Activated CD4-positive, CD25-positive, alpha-beta regulatory T cell (primary cell): Measurements from ENCODE around the gene CAVIN1.
"Not testable (repeated sequence)": the region's sequence is repeated elsewhere in the genome, so short reads cannot be mapped to it uniquely, and the experiment has no call there.

Experiments
- DNase-seq, 4 experiments: peaks; one replicate each; lab custom pipeline; 2025; lab: John Stamatoyannopoulos, UW

CAVIN1 gene, protein sequence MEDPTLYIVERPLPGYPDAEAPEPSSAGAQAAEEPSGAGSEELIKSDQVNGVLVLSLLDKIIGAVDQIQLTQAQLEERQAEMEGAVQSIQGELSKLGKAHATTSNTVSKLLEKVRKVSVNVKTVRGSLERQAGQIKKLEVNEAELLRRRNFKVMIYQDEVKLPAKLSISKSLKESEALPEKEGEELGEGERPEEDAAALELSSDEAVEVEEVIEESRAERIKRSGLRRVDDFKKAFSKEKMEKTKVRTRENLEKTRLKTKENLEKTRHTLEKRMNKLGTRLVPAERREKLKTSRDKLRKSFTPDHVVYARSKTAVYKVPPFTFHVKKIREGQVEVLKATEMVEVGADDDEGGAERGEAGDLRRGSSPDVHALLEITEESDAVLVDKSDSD

DNA sequence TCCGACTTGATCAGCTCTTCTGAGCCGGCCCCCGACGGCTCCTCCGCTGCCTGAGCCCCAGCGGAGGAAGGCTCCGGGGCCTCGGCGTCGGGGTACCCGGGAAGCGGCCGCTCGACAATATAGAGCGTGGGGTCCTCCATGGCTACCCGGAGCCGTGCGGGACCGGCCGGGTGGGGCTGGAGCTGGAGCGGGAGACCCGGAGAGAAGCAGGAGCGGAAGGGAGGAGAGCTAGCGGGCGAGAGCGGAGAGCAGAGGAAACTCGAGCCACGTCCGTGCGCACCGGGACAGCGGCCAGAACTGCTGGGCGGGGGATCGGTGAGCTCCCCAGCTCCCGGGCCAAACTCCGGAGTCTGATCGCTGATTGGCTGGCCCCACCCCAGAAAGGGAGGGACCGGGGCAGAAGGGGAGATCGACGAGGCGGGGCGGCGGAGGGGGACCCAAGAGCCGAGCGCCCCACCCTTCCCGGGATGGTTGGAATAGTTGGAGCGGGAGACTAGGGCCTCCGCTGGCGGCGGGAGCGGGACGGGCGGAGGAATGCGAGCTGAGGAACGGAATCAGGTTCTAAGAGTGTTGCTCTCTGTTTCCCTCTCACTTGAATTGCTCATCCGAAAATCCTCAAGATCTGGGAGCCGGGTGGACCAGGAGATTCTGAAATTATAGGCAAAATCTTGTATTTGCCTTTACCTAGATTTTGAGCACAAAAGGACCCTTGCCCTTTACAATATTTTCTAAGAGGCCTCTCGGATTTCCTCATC is at the start of gene CAVIN1:
CAVIN1 (minus strand) TSS at position 299 of the 755 bp plus-strand sequence; CDS start at position 140, 159 bp downstream.
- DNase-seq = no peak

- no peak for DNase-seq
Measured at GRCh38 chr17:42467889-42468288, 44.8 kb upstream of the CAVIN1 start.

GRCh38 chr17:42463976-42464400 is 40.9 kb upstream of the CAVIN1 start:
- DNase-seq = no peak

DNA sequence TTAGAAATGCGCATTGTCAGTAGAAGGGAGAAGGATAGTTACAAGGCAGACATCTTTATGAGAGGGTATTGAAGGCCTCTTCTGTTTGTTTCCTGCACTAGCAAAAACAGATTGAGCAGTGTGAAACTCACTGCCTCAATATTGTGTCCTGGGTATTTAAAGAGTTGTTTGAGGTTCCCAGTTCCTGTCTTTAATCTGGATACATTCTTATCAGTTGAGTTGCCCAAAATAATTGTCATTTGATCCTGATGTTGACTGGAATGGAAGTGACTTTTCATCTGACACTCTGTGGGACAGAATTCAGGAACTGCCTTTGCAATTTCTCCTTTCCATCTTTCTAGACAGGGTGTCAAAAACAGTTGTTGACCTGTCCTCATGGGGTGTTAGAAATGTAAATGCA is 37.3 kb upstream of the CAVIN1 start:
- no peak for DNase-seq

- peak in 1 of 4 experiments; percentile 3 for DNase-seq
Measured at GRCh38 chr17:42459801-42460281, 36.8 kb upstream of the CAVIN1 start.

- no peak for DNase-seq
Measured at GRCh38 chr17:42459256-42459800, 36.3 kb upstream of the CAVIN1 start.

DNA sequence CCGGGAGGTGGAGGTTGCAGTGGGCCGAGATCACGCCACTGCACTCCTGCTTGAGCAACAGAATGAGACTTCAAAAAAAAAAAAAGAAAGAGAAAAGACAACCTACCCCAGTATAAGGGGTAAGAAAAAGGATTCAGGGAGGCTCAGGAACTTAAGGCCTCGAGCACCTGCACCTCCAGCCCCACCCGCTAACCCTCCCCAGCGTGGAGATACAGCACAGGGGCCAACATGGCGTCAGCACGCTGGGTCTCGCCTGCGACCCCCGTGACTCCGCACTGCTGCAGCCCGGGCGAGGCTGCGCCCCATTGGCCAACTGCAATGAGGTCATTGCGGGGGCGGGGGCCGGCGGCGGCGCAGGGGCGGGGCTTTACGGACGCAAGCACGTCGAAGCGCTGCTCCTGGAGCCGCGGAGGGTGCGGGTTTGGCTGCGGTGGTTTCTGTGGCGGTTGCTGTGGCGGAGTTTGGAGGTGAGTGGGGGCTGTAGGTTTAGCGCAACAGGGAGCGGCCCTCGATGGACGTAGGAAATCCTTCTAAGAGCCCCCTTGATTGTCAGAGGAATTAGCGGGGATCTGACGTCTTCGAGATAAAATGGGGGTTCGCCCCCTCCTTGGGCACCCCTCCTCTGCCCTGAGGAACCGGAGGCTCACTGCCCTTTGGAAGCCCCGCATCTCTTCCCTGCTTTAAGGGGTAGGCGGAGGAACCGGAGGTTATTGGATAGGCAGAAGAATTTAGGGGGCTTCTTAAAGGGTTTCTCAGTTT is 35.6 kb upstream of the CAVIN1 start, which contains the start of gene ATP6V0A1:
ATP6V0A1 (plus strand) TSS at position 382 of the 759 bp plus-strand sequence. CDS start 2,017 bp downstream, outside the sequence.
- DNase-seq = peak; percentile 75 to 90 (median 81)

DNA sequence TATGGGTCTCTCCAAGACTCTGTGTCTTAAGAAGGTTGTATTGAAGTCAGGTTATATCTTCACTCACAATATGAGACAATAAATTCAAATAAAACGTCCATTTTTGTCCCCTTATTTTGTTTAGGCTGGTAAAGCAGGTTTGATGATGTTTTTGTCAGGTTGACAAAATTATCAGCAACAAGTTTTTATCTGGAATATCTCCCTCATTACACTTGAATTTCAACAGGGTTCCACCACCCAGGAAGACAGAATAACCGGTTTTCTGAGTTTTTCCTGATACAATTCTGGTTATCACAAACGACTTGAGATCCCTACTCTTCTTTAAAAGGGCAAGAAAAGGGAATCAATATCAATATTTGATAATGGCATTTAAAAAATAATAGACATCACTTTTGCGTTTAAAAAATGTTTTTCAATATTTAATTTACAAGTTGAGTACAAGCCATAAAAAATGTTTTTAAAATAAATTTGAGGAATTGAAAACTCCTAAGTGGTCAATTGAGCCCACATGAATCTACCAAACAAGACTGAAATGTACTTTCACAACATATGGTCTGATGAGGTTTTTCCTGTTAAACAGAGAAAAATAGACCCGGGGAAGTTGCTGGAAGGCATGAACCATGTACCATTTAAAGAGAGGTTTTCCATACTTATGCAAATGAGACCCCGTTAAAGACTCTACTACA is 34.2 kb upstream of the CAVIN1 start:
- DNase-seq = no peak

DNA sequence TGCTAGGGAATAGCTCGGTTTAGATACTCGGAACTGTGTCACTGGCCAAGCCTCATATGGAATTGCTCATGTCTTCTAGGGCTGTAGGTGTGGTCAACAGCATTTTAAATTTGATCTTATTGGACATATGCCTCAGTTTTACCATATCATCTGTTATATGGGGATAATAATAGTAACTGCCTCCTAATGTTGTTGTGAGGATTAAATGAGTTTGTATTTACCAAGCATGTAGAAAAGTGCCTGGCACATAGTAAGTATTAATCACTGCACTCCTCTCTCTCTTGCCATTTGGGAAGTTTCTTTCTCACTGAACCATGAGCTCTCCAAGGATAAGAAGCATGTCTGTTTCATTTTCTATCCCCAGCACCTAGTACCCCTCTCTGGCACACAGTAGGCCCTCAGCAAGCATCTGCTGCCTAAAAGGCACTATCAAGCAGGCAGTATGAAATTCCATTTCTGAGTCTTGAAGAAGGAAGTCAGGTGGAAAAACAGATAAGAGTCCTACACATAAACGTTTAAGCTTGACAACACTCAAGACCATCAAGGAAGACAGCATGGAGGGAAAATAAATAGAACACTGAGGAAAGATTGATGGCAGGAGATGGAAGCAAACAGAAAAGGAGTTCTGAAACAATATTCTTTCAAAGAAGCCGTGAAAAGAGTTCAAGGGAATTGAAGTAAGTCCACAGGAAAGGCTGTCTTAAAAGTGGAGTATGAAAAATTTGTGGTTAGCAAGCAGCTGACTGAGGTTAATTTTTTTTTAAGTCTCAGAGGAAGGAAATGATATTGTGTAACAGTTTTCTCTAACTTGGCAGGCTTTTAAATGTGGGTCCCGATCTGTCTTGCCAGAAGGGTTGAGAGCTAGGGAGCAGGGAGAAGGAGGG is 33.4 kb upstream of the CAVIN1 start:
- no peak for DNase-seq

DNA sequence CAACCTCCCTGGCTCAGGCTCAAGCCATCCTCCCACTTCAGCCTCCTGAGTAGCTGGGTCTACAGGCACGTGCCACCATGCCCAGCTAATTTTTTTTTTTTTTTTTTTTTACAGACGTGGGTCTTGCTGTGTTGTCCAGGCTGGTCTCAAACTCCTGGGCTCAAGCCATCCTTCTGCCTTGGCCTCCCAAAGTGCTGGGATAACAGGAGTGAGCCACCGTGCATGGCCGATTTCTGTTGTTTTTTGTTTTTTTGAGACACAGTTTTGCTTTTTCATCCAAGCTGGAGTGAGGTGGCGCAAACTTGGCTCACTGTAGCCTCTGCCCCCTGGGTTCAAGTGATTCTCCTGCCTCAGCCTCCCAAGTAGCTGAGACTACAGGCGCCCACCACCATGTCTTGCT is 31.9 kb upstream of the CAVIN1 start:
- DNase-seq = not testable (repeated sequence)

DNA sequence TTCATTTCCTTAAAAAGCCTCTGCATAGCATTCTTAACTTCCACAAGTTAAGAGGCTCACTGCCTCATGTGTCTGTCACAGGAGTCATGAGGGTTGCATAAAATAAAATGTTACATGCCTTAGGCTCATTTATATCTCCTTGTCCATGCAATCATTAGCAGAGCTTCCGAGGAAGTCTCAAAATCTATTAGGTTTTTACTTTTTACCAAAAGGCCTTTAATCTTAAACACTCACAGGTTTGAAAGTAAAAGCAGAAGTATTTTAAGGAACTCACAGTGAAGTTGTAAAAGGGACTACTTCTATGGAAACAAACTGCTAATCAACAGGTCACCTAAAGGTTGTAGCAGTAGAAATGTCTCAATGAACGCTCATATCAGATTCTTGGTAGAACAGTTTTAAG is 30.4 kb upstream of the CAVIN1 start:
- DNase-seq = no peak

GRCh38 chr17:42451270-42451669 is 28.2 kb upstream of the CAVIN1 start:
- DNase-seq = not testable (repeated sequence)

GRCh38 chr17:42449838-42450237 is 26.8 kb upstream of the CAVIN1 start:
- not testable (repeated sequence) for DNase-seq

DNA sequence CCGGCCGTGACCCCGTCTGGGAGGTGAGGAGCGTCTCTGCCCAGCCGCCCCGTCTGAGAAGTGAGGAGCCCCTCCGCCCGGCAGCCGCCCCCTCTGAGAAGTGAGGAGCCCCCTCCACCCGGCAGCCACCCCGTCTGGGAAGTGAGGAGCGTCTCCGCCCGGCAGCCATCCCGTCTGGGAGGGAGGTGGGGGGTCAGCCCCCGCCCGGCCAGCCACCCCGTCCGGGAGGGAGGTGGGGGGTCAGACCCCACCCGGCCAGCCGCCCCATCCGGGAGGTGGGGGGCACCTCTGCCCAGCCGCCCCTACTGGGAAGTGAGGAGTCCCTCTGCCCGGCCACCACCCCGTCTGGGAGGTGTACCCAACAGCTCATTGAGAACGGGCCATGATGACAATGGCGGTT is 26.1 kb upstream of the CAVIN1 start:
- DNase-seq = not testable (repeated sequence)

GRCh38 chr17:42442196-42442565 is 19.1 kb upstream of the CAVIN1 start:
- no peak for DNase-seq

- no peak for DNase-seq
Measured at GRCh38 chr17:42441371-42442195, 18.5 kb upstream of the CAVIN1 start.

GRCh38 chr17:42438600-42439567 is 15.8 kb upstream of the CAVIN1 start:
- no peak for DNase-seq

DNA sequence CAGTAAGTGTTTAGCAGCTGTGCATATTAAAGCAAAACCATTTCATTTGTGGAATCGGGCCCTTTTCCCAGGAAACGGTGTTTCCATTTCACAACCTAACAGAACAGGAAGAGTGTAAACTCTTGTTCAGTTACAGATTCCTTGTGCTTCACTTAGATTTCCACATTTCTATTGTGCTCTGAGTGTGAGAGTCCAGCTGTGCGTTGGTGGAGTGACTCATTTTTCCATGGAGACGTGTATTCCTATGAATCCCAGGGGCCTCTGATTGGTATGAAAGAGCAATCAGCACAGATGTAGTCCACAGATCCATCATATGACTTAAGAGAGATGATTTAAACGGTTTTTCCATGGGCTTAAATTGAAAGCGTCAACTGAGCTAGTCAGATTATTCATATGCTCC is 13.3 kb upstream of the CAVIN1 start:
- no peak for DNase-seq
